Measurements from ENCODE around the gene NLRP12. TPM values are rescaled to one million over a fixed set of nuclear protein-coding genes. Genes with fewer than 3 reads are reported as not detected.
"Not testable (repeated sequence)": the region's sequence is repeated elsewhere in the genome, so short reads cannot be mapped to it uniquely, and the experiment has no call there.

NLRP12 gene
- total and polyA plus RNA-seq, 2 donors (not counting 3 experiments of a cell fraction or from before 2014, with no cell fraction given): 0.46 to 0.73 TPM

- H3K79me2 ChIP-seq (ENCODE audit: control insufficient read depth, insufficient read depth, low read length): no peaks in the 10 kb centered on the region
- no peak overlapping the region for H3K27ac ChIP-seq (ENCODE audit: insufficient read depth, low read depth, low read length)
- no peak overlapping the region for H3K9ac ChIP-seq (replicated peaks; ENCODE audit: extremely low read depth, insufficient read depth, low read length)
- H3K4me3 ChIP-seq (replicated peaks in 1 of 3; ENCODE audit: insufficient read depth in 1 of 3, low read depth in 1 of 3, low read length in 3 of 3): no peak overlapping the region
- H3K36me3 ChIP-seq (ENCODE audit: control insufficient read depth in 2 of 2, extremely low read depth in 1 of 2, insufficient read depth in 2 of 2, low read length in 2 of 2): no peaks in the 10 kb centered on the region
- no peak overlapping the region for H2AFZ ChIP-seq (ENCODE audit: low read depth, low read length)
- H3K4me1 ChIP-seq (ENCODE audit: control insufficient read depth, extremely low read depth, insufficient read depth, low read length): no peaks in the 10 kb centered on the region
- no peaks in the 10 kb centered on the region for H3K27me3 ChIP-seq (ENCODE audit: control insufficient read depth in 2 of 2, insufficient read depth in 2 of 2, low read length in 2 of 2)
- dilution Hi-C loops (cut with MboI; ENCODE audit: extremely low pct_ligation_motif_present, low sequenced_read_pairs): no loop called here
- CTCF ChIA-PET: interaction anchor here (0.6 to 1.4 kb wide), 2 partner anchors 11 to 380 kb away, joined by 4 to 10 read pairs; no protein-coding TSS in a partner anchor
- no peak for TF ChIP-seq FOS (IDR thresholded peaks at IDR 0.05; ENCODE audit: borderline replicate concordance, insufficient read depth, low read length)
- no peak for TF ChIP-seq POLR2AphosphoS5 (IDR thresholded peaks at IDR 0.05; ENCODE audit: insufficient read depth, low read depth, low read length)
- no peak for TF ChIP-seq POLR2A (IDR thresholded peaks at IDR 0.05; ENCODE audit: low read depth, low read length)
- no peak for TF ChIP-seq EZH2 (IDR thresholded peaks at IDR 0.05; ENCODE audit: borderline replicate concordance, low read depth, low read length, severe bottlenecking)
- no peak for TF ChIP-seq MAX (IDR thresholded peaks at IDR 0.05; ENCODE audit: insufficient read depth, insufficient read length)
- no peak for TF ChIP-seq MYC (IDR thresholded peaks at IDR 0.05; ENCODE audit: low read depth, low read length)
- TF ChIP-seq JUN (IDR thresholded peaks at IDR 0.05; ENCODE audit: borderline replicate concordance, insufficient read depth, insufficient read length, low read depth): no peak
- TF ChIP-seq GATA2 (IDR thresholded peaks at IDR 0.05; ENCODE audit: insufficient read depth, insufficient read length, low read depth, low read length): no peak
- TF ChIP-seq CTCF (IDR thresholded peaks at IDR 0.05; ENCODE audit: extremely low read depth in 1 of 2, insufficient read depth in 1 of 2, low read depth in 1 of 2, low read length in 2 of 2): no peak
- no TSS peak for BruUV-seq (replicated peaks)
- POLR2A ChIA-PET: no interaction called here
- intact Hi-C loops (cut with micrococcal nuclease): no loop called here
- no peaks in the 10 kb centered on the region for H4K20me1 ChIP-seq (replicated peaks; ENCODE audit: control insufficient read depth, extremely low read depth, insufficient read depth, low read length)
- H3K4me2 ChIP-seq (ENCODE audit: insufficient read depth, low read length): no peak overlapping the region
- H3K9me1 ChIP-seq (replicated peaks; ENCODE audit: control insufficient read depth, extremely low read depth, insufficient read depth, low read length): no peaks in the 10 kb centered on the region
- H3K9me3 ChIP-seq (replicated peaks; ENCODE audit: control insufficient read depth, insufficient read depth, low read length): no peaks in the 10 kb centered on the region
- DNase-seq (ENCODE audit: low read depth, low spot score) (no peak), FAIRE-seq (no peak)
Observed at GRCh38 chr19:53782698-53783097, 41.4 kb downstream of the NLRP12 start.

- H3K4me1 ChIP-seq (ENCODE audit: control insufficient read depth, extremely low read depth, insufficient read depth, low read length); H2AFZ ChIP-seq (ENCODE audit: low read depth, low read length); H3K79me2 ChIP-seq (ENCODE audit: control insufficient read depth, insufficient read depth, low read length); dilution Hi-C loops (cut with MboI; ENCODE audit: extremely low pct_ligation_motif_present, low sequenced_read_pairs); DNase-seq (ENCODE audit: low read depth, low spot score); H3K4me3 ChIP-seq (replicated peaks in 1 of 3; ENCODE audit: insufficient read depth in 1 of 3, low read depth in 1 of 3, low read length in 3 of 3); H3K9ac ChIP-seq (replicated peaks; ENCODE audit: extremely low read depth, insufficient read depth, low read length); BruUV-seq (replicated peaks); H3K27me3 ChIP-seq (ENCODE audit: control insufficient read depth in 2 of 2, insufficient read depth in 2 of 2, low read length in 2 of 2); H4K20me1 ChIP-seq (replicated peaks; ENCODE audit: control insufficient read depth, extremely low read depth, insufficient read depth, low read length); H3K9me1 ChIP-seq (replicated peaks; ENCODE audit: control insufficient read depth, extremely low read depth, insufficient read depth, low read length); POLR2A ChIA-PET; H3K9me3 ChIP-seq (replicated peaks; ENCODE audit: control insufficient read depth, insufficient read depth, low read length); H3K27ac ChIP-seq (ENCODE audit: insufficient read depth, low read depth, low read length); H3K4me2 ChIP-seq (ENCODE audit: insufficient read depth, low read length); H3K36me3 ChIP-seq (ENCODE audit: control insufficient read depth in 2 of 2, extremely low read depth in 1 of 2, insufficient read depth in 2 of 2, low read length in 2 of 2); intact Hi-C loops (cut with micrococcal nuclease); FAIRE-seq: not testable (repeated sequence)
- CTCF ChIA-PET: interaction anchor here (0.8 kb wide), 1 partner anchor 12 kb away, joined by 5 read pairs; no protein-coding TSS in a partner anchor
Observed at GRCh38 chr19:53781332-53781731, 42.8 kb downstream of the NLRP12 start.
